Endothelial cell of umbilical vein (primary cell): ENCODE data around the gene CAMTA1. TPM values are rescaled to one million over a fixed set of nuclear protein-coding genes. Genes with fewer than 3 reads are reported as not detected.

Experiments
- BruUV-seq: library from RNA; stranded (reverse); fragments of 400-500 nt; replicated peaks from 2 replicates; lab custom pipeline; 2021; lab: Mats Ljungman, UMichigan
- CTCF ChIA-PET: fragments of 300-600, 350-600 bp; sonication (Branson Sonifier 250); formaldehyde crosslinking; loops from one replicate; lab custom pipeline; 2021; ENCODE audit warnings: antibody characterized with exemption, inconsistent platforms; lab: Charles Lee
- POLR2A ChIA-PET: fragments of 300-600, 350-600 bp; sonication (Branson Sonifier 250); formaldehyde crosslinking; loops from one replicate; lab custom pipeline; 2021; ENCODE audit warnings: antibody characterized with exemption, inconsistent platforms; lab: Charles Lee
- DNase-seq: peaks from one replicate; pipeline ENCODE4 v3.0.0-alpha.2; 2011; ENCODE audit warnings: low read depth, low spot score
- FAIRE-seq: peaks from 2 replicates; lab custom pipeline; 2011; peaks lifted over from hg19 to GRCh38; lab: Jason Lieb, UNC
- H2AFZ ChIP-seq: 2 replicates; pipeline ENCODE4 v1.6.0; 2012; ENCODE audit warnings: low read depth, low read length, control low read depth, inconsistent platforms
- H3K27ac ChIP-seq: 2 replicates; pipeline ENCODE4 v1.5.1; 2011; ENCODE audit warnings: low read depth, mild to moderate bottlenecking, control low read depth, low read length, moderate library complexity; ENCODE audit not compliant: insufficient read depth
- H3K27me3 ChIP-seq, 2 experiments: 2 replicates each; pipeline versions ENCODE4 v1.6.0 to v1.6.1; 2011; ENCODE audit warnings: low read length in 2 of 2, mixed read lengths in 1 of 2; ENCODE audit not compliant: control insufficient read depth in 2 of 2, insufficient read depth in 2 of 2
- H3K36me3 ChIP-seq, 2 experiments: 2 replicates in 1 of 2; 3 replicates in 1 of 2; pipeline ENCODE4 v1.5.1; 2011; ENCODE audit warnings: low read length in 2 of 2, mild to moderate bottlenecking in 1 of 2, moderate library complexity in 1 of 2; ENCODE audit not compliant: control insufficient read depth in 2 of 2, insufficient read depth in 2 of 2; ENCODE audit errors: extremely low read depth in 1 of 2
- H3K4me1 ChIP-seq: 3 replicates; pipeline ENCODE4 v1.5.1; 2011; ENCODE audit warnings: mild to moderate bottlenecking, low read length; ENCODE audit not compliant: control insufficient read depth, insufficient read depth; ENCODE audit errors: extremely low read depth
- H3K4me2 ChIP-seq: 2 replicates; pipeline ENCODE4 v1.6.1; 2011; ENCODE audit warnings: low read length, control low read depth, mixed read lengths; ENCODE audit not compliant: insufficient read depth
- H3K4me3 ChIP-seq, 3 experiments: fragments of 200-600 bp in 1 of 3; sonication (generic), shearing (Covaris generic) in 1 of 3; replicated peaks in 1 of 3; 2 replicates each; pipeline ENCODE4 v1.5.1; 2011 to 2016; ENCODE audit warnings: control low read depth in 3 of 3, low read length in 3 of 3, mild to moderate bottlenecking in 2 of 3, inconsistent platforms in 1 of 3, low read depth in 1 of 3, moderate library complexity in 1 of 3; ENCODE audit not compliant: insufficient read depth in 1 of 3
- H3K79me2 ChIP-seq: 2 replicates; pipeline ENCODE4 v1.6.0; 2012; ENCODE audit warnings: low read length, inconsistent platforms; ENCODE audit not compliant: control insufficient read depth, insufficient read depth
- H3K9ac ChIP-seq: replicated peaks from 2 replicates; pipeline ENCODE3; 2011; ENCODE audit warnings: low read length, control low read depth; ENCODE audit not compliant: insufficient read depth; ENCODE audit errors: extremely low read depth
- H3K9me1 ChIP-seq: replicated peaks from 3 replicates; pipeline ENCODE4 v1.6.0; 2011; ENCODE audit warnings: mild to moderate bottlenecking, low read length; ENCODE audit not compliant: control insufficient read depth, insufficient read depth; ENCODE audit errors: extremely low read depth
- H3K9me3 ChIP-seq: replicated peaks from 2 replicates; pipeline ENCODE4 v1.5.1; 2012; ENCODE audit warnings: low read length, inconsistent platforms; ENCODE audit not compliant: control insufficient read depth, insufficient read depth
- H4K20me1 ChIP-seq: replicated peaks from 2 replicates; pipeline ENCODE3; 2011; ENCODE audit warnings: mild to moderate bottlenecking, low read length; ENCODE audit not compliant: control insufficient read depth, insufficient read depth; ENCODE audit errors: extremely low read depth
- EZH2 ChIP-seq: IDR thresholded peaks from 2 replicates; pipeline ENCODE4 v1.6.1; 2012; ENCODE audit warnings: borderline replicate concordance, low read depth, mild to moderate bottlenecking, moderate library complexity, low read length, inconsistent platforms; ENCODE audit not compliant: severe bottlenecking
- FOS ChIP-seq: IDR thresholded peaks from 2 replicates; pipeline ENCODE4 v1.6.1; 2011; ENCODE audit warnings: mild to moderate bottlenecking, low read length, moderate library complexity, borderline replicate concordance; ENCODE audit not compliant: insufficient read depth
- GATA2 ChIP-seq: IDR thresholded peaks from 2 replicates; pipeline ENCODE4 v1.7.0; 2011; ENCODE audit warnings: low read depth, mild to moderate bottlenecking, moderate library complexity, mixed read lengths, low read length; ENCODE audit not compliant: insufficient read length, insufficient read depth
- JUN ChIP-seq: IDR thresholded peaks from 2 replicates; pipeline ENCODE4 v1.6.1; 2011; ENCODE audit warnings: borderline replicate concordance, low read depth; ENCODE audit not compliant: insufficient read length, insufficient read depth
- MYC ChIP-seq: IDR thresholded peaks from one replicate; pipeline ENCODE4 v1.6.1; 2011; ENCODE audit warnings: mild to moderate bottlenecking, low read depth, low read length
- POLR2A ChIP-seq: IDR thresholded peaks from 2 replicates; pipeline ENCODE4 v1.6.1; 2012; ENCODE audit warnings: low read depth, mild to moderate bottlenecking, control low read depth, low read length
- POLR2AphosphoS5 ChIP-seq: IDR thresholded peaks from 2 replicates; pipeline ENCODE4 v1.6.1; 2012; ENCODE audit warnings: low read depth, mild to moderate bottlenecking, control low read depth, low read length, moderate library complexity; ENCODE audit not compliant: insufficient read depth
- dilution Hi-C: fragments of 300-500 bp; cut with MboI; formaldehyde crosslinking; loops from one replicate; pipeline ENCODE4 v1.15.0; 2019; ENCODE audit warnings: low sequenced_read_pairs; ENCODE audit not compliant: extremely low pct_ligation_motif_present
- intact Hi-C: fragments of 100-400 bp; cut with micrococcal nuclease; formaldehyde crosslinking; loops from one replicate; pipeline ENCODE4 v1.10.0; 2022
- polyA plus RNA-seq, 4 experiments: library from polyadenylated mRNA; depleted of rRNA in 3 of 4; stranded (reverse) in 3 of 4; unstranded in 1 of 4; fragments of >200 nt; gene quantifications; 2 replicates each; pipeline versions ENCODE4 v1.2.1 to v1.2.3, GENCODE V29; 2011 to 2012; ENCODE audit warnings: missing spikeins in 1 of 4
- total RNA-seq: library from RNA; stranded (reverse); gene quantifications from 2 replicates; pipeline ENCODE4 v1.2.3, GENCODE V29; 2021
- TF ChIP-seq, protein P1 (sequence below): IDR thresholded peaks from 2 replicates; pipeline ENCODE4 v1.6.1; 2011; ENCODE audit not compliant: insufficient read depth, insufficient read length
- TF ChIP-seq, protein P2 (sequence below), 2 donors: IDR thresholded peaks; 1 replicate in 1 of 2; 2 replicates in 1 of 2; pipeline ENCODE4 v1.5.1; 2011; ENCODE audit warnings: low read length in 2 of 2, mild to moderate bottlenecking in 2 of 2, moderate library complexity in 2 of 2, control low read depth in 1 of 2, inconsistent platforms in 1 of 2, low read depth in 1 of 2; ENCODE audit not compliant: insufficient read depth in 1 of 2; ENCODE audit errors: extremely low read depth in 1 of 2

The CAMTA1 gene
- total and polyA plus RNA-seq, 2 donors (not counting 3 experiments of a cell fraction or from before 2014, with no cell fraction given): 50.8 to 92.7 TPM

DNA sequence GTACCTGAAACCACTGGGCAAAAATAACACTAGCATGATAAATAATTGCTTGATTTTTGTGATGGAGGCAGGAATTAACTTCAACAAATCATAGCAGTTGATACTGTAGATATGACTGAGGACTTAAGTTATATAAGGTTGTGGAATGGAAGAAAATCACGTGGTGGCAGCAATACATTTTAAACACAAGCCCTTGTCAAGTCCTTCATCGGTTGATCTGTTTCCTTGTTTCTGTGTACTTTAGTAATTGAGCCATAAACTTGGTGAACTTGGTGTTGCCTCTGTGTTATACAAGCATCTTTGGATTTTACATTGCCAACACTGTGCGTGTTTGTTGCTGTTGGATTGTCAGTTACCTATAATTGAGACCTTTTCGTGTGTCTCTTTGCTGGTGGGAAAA lies 114.4 kb downstream of the CAMTA1 start:
- no peaks in the 10 kb centered on the region for H3K79me2 ChIP-seq
- CTCF ChIA-PET: no interaction called here
- BruUV-seq: no TSS peak
- H3K4me2 ChIP-seq: no peak overlapping the region
- H2AFZ ChIP-seq: no peak overlapping the region
- no peaks in the 10 kb centered on the region for H3K4me1 ChIP-seq
- H3K27me3 ChIP-seq: no peaks in the 10 kb centered on the region
- no peak for DNase-seq
- TF ChIP-seq, protein P1, sequence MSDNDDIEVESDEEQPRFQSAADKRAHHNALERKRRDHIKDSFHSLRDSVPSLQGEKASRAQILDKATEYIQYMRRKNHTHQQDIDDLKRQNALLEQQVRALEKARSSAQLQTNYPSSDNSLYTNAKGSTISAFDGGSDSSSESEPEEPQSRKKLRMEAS: no peak
- TF ChIP-seq POLR2AphosphoS5: no peak
- no peak for TF ChIP-seq FOS
- TF ChIP-seq, protein P2, sequence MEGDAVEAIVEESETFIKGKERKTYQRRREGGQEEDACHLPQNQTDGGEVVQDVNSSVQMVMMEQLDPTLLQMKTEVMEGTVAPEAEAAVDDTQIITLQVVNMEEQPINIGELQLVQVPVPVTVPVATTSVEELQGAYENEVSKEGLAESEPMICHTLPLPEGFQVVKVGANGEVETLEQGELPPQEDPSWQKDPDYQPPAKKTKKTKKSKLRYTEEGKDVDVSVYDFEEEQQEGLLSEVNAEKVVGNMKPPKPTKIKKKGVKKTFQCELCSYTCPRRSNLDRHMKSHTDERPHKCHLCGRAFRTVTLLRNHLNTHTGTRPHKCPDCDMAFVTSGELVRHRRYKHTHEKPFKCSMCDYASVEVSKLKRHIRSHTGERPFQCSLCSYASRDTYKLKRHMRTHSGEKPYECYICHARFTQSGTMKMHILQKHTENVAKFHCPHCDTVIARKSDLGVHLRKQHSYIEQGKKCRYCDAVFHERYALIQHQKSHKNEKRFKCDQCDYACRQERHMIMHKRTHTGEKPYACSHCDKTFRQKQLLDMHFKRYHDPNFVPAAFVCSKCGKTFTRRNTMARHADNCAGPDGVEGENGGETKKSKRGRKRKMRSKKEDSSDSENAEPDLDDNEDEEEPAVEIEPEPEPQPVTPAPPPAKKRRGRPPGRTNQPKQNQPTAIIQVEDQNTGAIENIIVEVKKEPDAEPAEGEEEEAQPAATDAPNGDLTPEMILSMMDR (IDR thresholded peaks at IDR 0.05; ENCODE audit: extremely low read depth in 1 of 2, insufficient read depth in 1 of 2, low read depth in 1 of 2, low read length in 2 of 2): no peak
- TF ChIP-seq JUN: no peak
- no peak for TF ChIP-seq MYC
- H3K9me3 ChIP-seq: no peaks in the 10 kb centered on the region
- no peak for FAIRE-seq
- POLR2A ChIA-PET: no interaction called here
- H3K9ac ChIP-seq: no peak overlapping the region
- intact Hi-C loops (no loop called here), dilution Hi-C loops (no loop called here)
- no peak overlapping the region for H3K27ac ChIP-seq
- no peaks in the 10 kb centered on the region for H4K20me1 ChIP-seq
- no peak overlapping the region for H3K4me3 ChIP-seq
- no peaks in the 10 kb centered on the region for H3K9me1 ChIP-seq
- no peaks in the 10 kb centered on the region for H3K36me3 ChIP-seq

DNA sequence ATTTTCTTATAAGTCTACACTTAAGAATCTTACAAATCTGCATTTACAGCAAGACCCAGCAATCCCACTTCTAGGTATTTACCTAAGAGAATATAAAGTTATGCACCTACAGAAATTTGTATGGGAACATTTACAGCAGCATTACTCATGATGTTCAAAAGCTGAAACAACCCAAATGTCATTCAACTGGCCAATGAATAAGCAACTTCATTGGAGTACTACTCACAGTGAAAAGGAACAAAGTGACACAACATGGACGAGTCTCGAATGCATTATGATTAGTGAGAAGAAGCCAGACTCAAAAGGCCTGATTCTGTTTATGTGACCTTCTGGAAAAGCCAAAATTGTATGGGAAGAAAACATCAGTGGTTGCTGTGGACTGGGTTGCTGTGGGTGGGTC lies 116.9 kb downstream of the CAMTA1 start:
- no peak overlapping the region for H3K9ac ChIP-seq

More for the DNA sequence above, 116.9 kb downstream of the CAMTA1 start:
- peaks cover 5% of the 10 kb centered on the region for H3K4me1 ChIP-seq
- no peaks in the 10 kb centered on the region for H3K79me2 ChIP-seq
- no peaks in the 10 kb centered on the region for H3K9me1 ChIP-seq
- ChIA-PET CTCF (no interaction called here), POLR2A (no interaction called here)
- DNase-seq: no peak
- FAIRE-seq: no peak
- no peak overlapping the region for H3K4me3 ChIP-seq
- no TSS peak for BruUV-seq
- no peak overlapping the region for H2AFZ ChIP-seq
- dilution Hi-C loops (no loop called here), intact Hi-C loops (no loop called here)
- no peak overlapping the region for H3K4me2 ChIP-seq
- TF ChIP-seq, protein P2 (IDR thresholded peaks at IDR 0.05; ENCODE audit: extremely low read depth in 1 of 2, insufficient read depth in 1 of 2, low read depth in 1 of 2, low read length in 2 of 2): no peak
- TF ChIP-seq, protein P1: no peak
- TF ChIP-seq EZH2 (no peak), GATA2 (no peak), MYC (no peak), POLR2A (no peak), POLR2AphosphoS5 (no peak), JUN (no peak), FOS (no peak)
- no peaks in the 10 kb centered on the region for H3K9me3 ChIP-seq
- H3K27me3 ChIP-seq: no peaks in the 10 kb centered on the region
- H4K20me1 ChIP-seq: no peaks in the 10 kb centered on the region
- H3K27ac ChIP-seq: no peak overlapping the region
- no peaks in the 10 kb centered on the region for H3K36me3 ChIP-seq
